HepG2 (cell line): ENCODE measurements around the gene LCAT. TPM values are rescaled to one million over a fixed set of nuclear protein-coding genes. Genes with fewer than 3 reads are reported as not detected.

ENCODE experiments used
- ASH2L ChIP-seq: fragments of 300-600, 200-600 bp; sonication (generic); IDR thresholded peaks from 2 replicates; pipeline ENCODE4 v1.7.0; 2017; ENCODE audit warnings: low read depth, mild to moderate bottlenecking, moderate library complexity, mixed read lengths, low read length; ENCODE audit not compliant: insufficient read length
- CBX5 ChIP-seq: sonication (generic); formaldehyde crosslinking; IDR thresholded peaks from 2 replicates; pipeline ENCODE4 v1.4.0; 2020; ENCODE audit warnings: missing genetic modification reagents, borderline replicate concordance
- DR1 ChIP-seq: sonication (generic); formaldehyde crosslinking; IDR thresholded peaks from 2 replicates; pipeline ENCODE4 v1.8.0; 2021; ENCODE audit warnings: mild to moderate bottlenecking, missing genetic modification reagents, inconsistent platforms
- EP300 ChIP-seq, 3 experiments: sonication (generic) in 1 of 3; formaldehyde crosslinking in 1 of 3; IDR thresholded peaks; 2 replicates each; pipeline versions ENCODE4 v1.5.1 to v1.6.1; 2011 to 2020; ENCODE audit warnings: low read depth in 2 of 3, low read length in 2 of 3, borderline replicate concordance in 1 of 3, improper control_type of control experiment in 1 of 3, mild to moderate bottlenecking in 1 of 3, missing genetic modification reagents in 1 of 3, moderate library complexity in 1 of 3
- GATAD1 ChIP-seq: IDR thresholded peaks from 2 replicates; pipeline ENCODE4 v1.6.1; 2016; ENCODE audit warnings: missing genetic modification reagents, missing compliant biosample characterization
- KLF12 ChIP-seq: sonication (generic); formaldehyde crosslinking; IDR thresholded peaks from 2 replicates; pipeline ENCODE4 v1.4.0; 2020; ENCODE audit warnings: missing genetic modification reagents, borderline replicate concordance
- MAFF ChIP-seq: IDR thresholded peaks from 2 replicates; pipeline ENCODE4 v1.6.1; 2011; ENCODE audit warnings: low read depth, low read length, improper control_type of control experiment
- MAFG ChIP-seq: sonication (generic); formaldehyde crosslinking; IDR thresholded peaks from 2 replicates; pipeline ENCODE4 v1.5.1; 2020; ENCODE audit warnings: mild to moderate bottlenecking, missing genetic modification reagents
- MEIS1 ChIP-seq: sonication (generic); formaldehyde crosslinking; IDR thresholded peaks from 2 replicates; pipeline ENCODE4 v1.9.0; 2021; ENCODE audit warnings: mild to moderate bottlenecking, missing genetic modification reagents, moderate library complexity, borderline replicate concordance
- PAX8 ChIP-seq: sonication (generic); formaldehyde crosslinking; IDR thresholded peaks from 2 replicates; pipeline ENCODE4 v1.8.0; 2022; ENCODE audit warnings: mild to moderate bottlenecking, missing genetic modification reagents, borderline replicate concordance
- POLR2G ChIP-seq: fragments of 200-400 bp; formaldehyde crosslinking; IDR thresholded peaks from 2 replicates; pipeline ENCODE4 v1.6.1; 2018; ENCODE audit warnings: mild to moderate bottlenecking, low read depth, low read length, moderate library complexity
- RAD21 ChIP-seq: fragments of 450-650 bp; formaldehyde crosslinking; IDR thresholded peaks from 2 replicates; pipeline ENCODE4 v1.5.0; 2020; ENCODE audit warnings: mild to moderate bottlenecking
- STAT5B ChIP-seq: sonication (generic); formaldehyde crosslinking; IDR thresholded peaks from 2 replicates; pipeline ENCODE4 v1.4.0; 2020; ENCODE audit warnings: missing genetic modification reagents
- TCF12 ChIP-seq, 2 experiments: fragments of 450-650 bp in 1 of 2; sonication (generic) in 1 of 2; formaldehyde crosslinking in 1 of 2; IDR thresholded peaks; 2 replicates each; pipeline versions ENCODE4 v1.6.1 to v1.8.0; 2017 to 2022; ENCODE audit warnings: antibody characterized with exemption in 1 of 2, mild to moderate bottlenecking in 1 of 2, missing genetic modification reagents in 1 of 2, moderate library complexity in 1 of 2
- XRCC5 ChIP-seq: fragments of 200-400 bp; formaldehyde crosslinking; optimal IDR thresholded peaks from 2 replicates; pipeline ENCODE3; 2017; ENCODE audit warnings: mild to moderate bottlenecking, low read length
- ZFP82 ChIP-seq: sonication (generic); formaldehyde crosslinking; IDR thresholded peaks from 2 replicates; pipeline ENCODE4 v1.5.1; 2020; ENCODE audit warnings: mild to moderate bottlenecking, missing genetic modification reagents, borderline replicate concordance
- ZNF138 ChIP-seq: sonication (generic); formaldehyde crosslinking; IDR thresholded peaks from 2 replicates; pipeline ENCODE4 v1.5.0; 2020; ENCODE audit warnings: mild to moderate bottlenecking, low read depth, missing genetic modification reagents
- ZNF230 ChIP-seq: sonication (generic); formaldehyde crosslinking; IDR thresholded peaks from 2 replicates; pipeline ENCODE4 v1.4.0; 2020; ENCODE audit warnings: mild to moderate bottlenecking, missing genetic modification reagents
- ZNF431 ChIP-seq: sonication (generic); formaldehyde crosslinking; IDR thresholded peaks from 2 replicates; pipeline ENCODE4 v1.9.0; 2022; ENCODE audit warnings: missing genetic modification reagents, low read depth, mild to moderate bottlenecking, borderline replicate concordance
- ZNF569 ChIP-seq: sonication (generic); formaldehyde crosslinking; IDR thresholded peaks from 2 replicates; pipeline ENCODE4 v1.5.0; 2020; ENCODE audit warnings: mild to moderate bottlenecking, missing genetic modification reagents, moderate library complexity, borderline replicate concordance
- ZNF83 ChIP-seq: sonication (generic); formaldehyde crosslinking; IDR thresholded peaks from 2 replicates; pipeline ENCODE4 v1.4.0; 2020; ENCODE audit warnings: missing genetic modification reagents, mild to moderate bottlenecking, borderline replicate concordance
- ZSCAN12 ChIP-seq: sonication (generic); formaldehyde crosslinking; IDR thresholded peaks from 2 replicates; pipeline ENCODE4 v1.9.0; 2021; ENCODE audit warnings: mild to moderate bottlenecking, missing genetic modification reagents
- polyA plus RNA-seq, 8 experiments: library from polyadenylated mRNA; depleted of rRNA in 3 of 8; stranded (reverse) in 7 of 8; unstranded in 1 of 8; fragments of >200 nt; fragmentation: Illumina TruSeq in 4 of 8; extraction: Trizol in 4 of 8; gene quantifications; 2 replicates each; pipeline versions ENCODE4 v1.2.1 to v1.2.3, GENCODE V29; 2011 to 2016; ENCODE audit warnings: low read depth in 4 of 8, missing spikeins in 1 of 8, mixed read lengths in 1 of 8; ENCODE audit not compliant: insufficient read depth in 1 of 8
- total RNA-seq, 5 experiments: library from RNA; depleted of rRNA; stranded (reverse); fragments of >200 nt; fragmentation: Illumina TruSeq; extraction: Trizol; gene quantifications; 2 replicates each; pipeline ENCODE4 v1.2.3, GENCODE V29; 2016; ENCODE audit warnings: low read depth in 1 of 5
- TF ChIP-seq, protein P1 (sequence below): sonication (generic); formaldehyde crosslinking; conservative IDR thresholded peaks from 2 replicates; pipeline ENCODE4 v1.4.0; 2020; ENCODE audit warnings: missing genetic modification reagents
- TF ChIP-seq, protein P2 (sequence below): sonication (generic); formaldehyde crosslinking; IDR thresholded peaks from 2 replicates; pipeline ENCODE4 v1.4.0; 2020; ENCODE audit warnings: missing genetic modification reagents
- TF ChIP-seq, protein P3 (sequence below): sonication (generic); formaldehyde crosslinking; IDR thresholded peaks from 2 replicates; pipeline ENCODE4 v1.8.0; 2022; ENCODE audit warnings: mild to moderate bottlenecking, missing genetic modification reagents

Gene LCAT
- total and polyA plus RNA-seq, 2 of the 13 experiments (the other 11 are each of a cell fraction or from before 2014, with no cell fraction given), result 36.1 to 38.9 TPM

DNA sequence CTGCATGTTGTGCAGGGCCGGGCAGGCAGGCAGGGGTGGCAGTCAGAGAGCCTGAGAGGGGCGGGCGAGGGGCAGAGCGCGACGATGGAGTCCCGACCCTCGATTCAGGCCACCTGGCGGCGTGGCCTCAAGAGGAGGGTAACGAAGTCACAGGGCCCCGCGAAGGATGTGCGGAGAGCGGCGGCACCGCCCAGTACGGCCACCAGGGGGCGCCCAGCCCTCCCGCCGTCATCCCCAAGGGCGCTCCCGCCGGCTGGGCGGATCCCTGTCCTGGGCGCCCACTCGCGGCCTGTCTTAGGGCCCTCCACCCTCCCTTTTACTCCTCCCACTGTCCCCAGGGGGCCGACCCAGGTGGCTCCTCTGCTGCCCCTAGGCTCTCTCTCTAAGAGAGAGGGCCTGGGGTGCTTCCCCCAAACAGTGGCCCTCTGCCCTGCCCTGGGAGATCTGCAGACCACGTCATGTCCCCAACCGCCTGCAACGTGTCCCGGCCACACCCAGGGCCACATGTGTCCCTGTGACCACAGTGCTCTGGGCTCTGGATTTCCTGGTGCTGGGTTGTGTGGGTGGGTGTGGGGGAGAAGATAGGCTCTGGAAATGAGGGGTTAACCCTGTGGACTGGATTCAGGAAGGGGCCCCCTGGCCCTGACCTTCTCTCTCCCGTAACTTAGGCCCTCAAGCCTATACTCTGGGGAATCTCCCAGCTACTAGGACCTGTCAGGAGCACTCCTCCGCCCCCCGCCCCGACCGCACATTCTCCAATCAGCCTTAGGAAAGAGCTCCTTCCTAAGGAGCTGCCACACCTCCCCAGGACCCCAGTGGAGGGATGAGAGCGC lies 49.5 kb upstream of the LCAT start (continued):
- TF ChIP-seq TCF12 (IDR thresholded peaks at IDR 0.05) (no peak), TCF12 (CRISPR knock-in tag; IDR thresholded peaks at IDR 0.05) (no peak), POLR2G (peak; percentile 75), KLF12 (CRISPR knock-in tag) (peak; percentile 95), CBX5 (CRISPR knock-in tag) (peak; percentile 51; the same call in 1 of the 2 replicates), RAD21 (peak; percentile 97), ASH2L (no peak), ZNF138 (CRISPR knock-in tag) (no peak), EP300 (IDR thresholded peaks at IDR 0.05; ENCODE audit: low read depth in 2 of 2, low read length in 2 of 2) (no peak), EP300 (CRISPR knock-in tag; IDR thresholded peaks at IDR 0.05; ENCODE audit: borderline replicate concordance) (0 out of 2 replicates have a peak, but pooled peaks have one; percentile 14), ZSCAN12 (CRISPR knock-in tag) (no peak), MAFG (CRISPR knock-in tag) (no peak), MAFF (no peak), ZNF431 (CRISPR knock-in tag) (no peak), XRCC5 (peak; percentile 98), ZFP82 (CRISPR knock-in tag) (no peak), STAT5B (no peak), ZNF230 (no peak; the same call in 1 of the 2 replicates), PAX8 (CRISPR knock-in tag) (no peak), ZNF569 (no peak), ZNF83 (CRISPR knock-in tag) (no peak; the same call in 1 of the 2 replicates), GATAD1 (peak; percentile 73), DR1 (CRISPR knock-in tag) (no peak), MEIS1 (peak; percentile 69; the same call in 1 of the 2 replicates)
- TF ChIP-seq, protein P1, sequence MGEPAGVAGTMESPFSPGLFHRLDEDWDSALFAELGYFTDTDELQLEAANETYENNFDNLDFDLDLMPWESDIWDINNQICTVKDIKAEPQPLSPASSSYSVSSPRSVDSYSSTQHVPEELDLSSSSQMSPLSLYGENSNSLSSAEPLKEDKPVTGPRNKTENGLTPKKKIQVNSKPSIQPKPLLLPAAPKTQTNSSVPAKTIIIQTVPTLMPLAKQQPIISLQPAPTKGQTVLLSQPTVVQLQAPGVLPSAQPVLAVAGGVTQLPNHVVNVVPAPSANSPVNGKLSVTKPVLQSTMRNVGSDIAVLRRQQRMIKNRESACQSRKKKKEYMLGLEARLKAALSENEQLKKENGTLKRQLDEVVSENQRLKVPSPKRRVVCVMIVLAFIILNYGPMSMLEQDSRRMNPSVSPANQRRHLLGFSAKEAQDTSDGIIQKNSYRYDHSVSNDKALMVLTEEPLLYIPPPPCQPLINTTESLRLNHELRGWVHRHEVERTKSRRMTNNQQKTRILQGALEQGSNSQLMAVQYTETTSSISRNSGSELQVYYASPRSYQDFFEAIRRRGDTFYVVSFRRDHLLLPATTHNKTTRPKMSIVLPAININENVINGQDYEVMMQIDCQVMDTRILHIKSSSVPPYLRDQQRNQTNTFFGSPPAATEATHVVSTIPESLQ (CRISPR knock-in tag), result peak; percentile 69; the same call in 1 of the 2 replicates
- TF ChIP-seq, protein P2, sequence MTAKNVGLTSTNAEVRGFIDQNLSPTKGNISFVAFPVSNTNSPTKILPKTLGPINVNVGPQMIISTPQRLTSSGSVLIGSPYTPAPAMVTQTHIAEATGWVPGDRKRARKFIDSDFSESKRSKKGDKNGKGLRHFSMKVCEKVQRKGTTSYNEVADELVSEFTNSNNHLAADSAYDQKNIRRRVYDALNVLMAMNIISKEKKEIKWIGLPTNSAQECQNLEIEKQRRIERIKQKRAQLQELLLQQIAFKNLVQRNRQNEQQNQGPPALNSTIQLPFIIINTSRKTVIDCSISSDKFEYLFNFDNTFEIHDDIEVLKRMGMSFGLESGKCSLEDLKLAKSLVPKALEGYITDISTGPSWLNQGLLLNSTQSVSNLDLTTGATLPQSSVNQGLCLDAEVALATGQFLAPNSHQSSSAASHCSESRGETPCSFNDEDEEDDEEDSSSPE (CRISPR knock-in tag), result peak; percentile 92
- TF ChIP-seq, protein P3, sequence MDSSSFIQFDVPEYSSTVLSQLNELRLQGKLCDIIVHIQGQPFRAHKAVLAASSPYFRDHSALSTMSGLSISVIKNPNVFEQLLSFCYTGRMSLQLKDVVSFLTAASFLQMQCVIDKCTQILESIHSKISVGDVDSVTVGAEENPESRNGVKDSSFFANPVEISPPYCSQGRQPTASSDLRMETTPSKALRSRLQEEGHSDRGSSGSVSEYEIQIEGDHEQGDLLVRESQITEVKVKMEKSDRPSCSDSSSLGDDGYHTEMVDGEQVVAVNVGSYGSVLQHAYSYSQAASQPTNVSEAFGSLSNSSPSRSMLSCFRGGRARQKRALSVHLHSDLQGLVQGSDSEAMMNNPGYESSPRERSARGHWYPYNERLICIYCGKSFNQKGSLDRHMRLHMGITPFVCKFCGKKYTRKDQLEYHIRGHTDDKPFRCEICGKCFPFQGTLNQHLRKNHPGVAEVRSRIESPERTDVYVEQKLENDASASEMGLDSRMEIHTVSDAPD (CRISPR knock-in tag), result no peak
